ENCODE data around the gene UBE2L3.
"Not testable (repeated sequence)": the region's sequence is repeated elsewhere in the genome, so short reads cannot be mapped to it uniquely, and the experiment has no call there.

Gene UBE2L3

GRCh38 chr22:21633481-21633880 lies 66.0 kb downstream of the UBE2L3 start:
- H3K4me3 ChIP-seq (ENCODE audit: low read length): no peak overlapping the region
- DNase-seq (ENCODE audit: low read depth): no peak
- no peak for TF ChIP-seq CTCF (conservative IDR thresholded peaks at IDR 0.05; ENCODE audit: low read length)

GRCh38 chr22:21634081-21634480 lies 66.6 kb downstream of the UBE2L3 start:
- no peak for DNase-seq (ENCODE audit: low read depth)
- no peak overlapping the region for H3K4me3 ChIP-seq (ENCODE audit: low read length)
- TF ChIP-seq CTCF (conservative IDR thresholded peaks at IDR 0.05; ENCODE audit: low read length): no peak

GRCh38 chr22:21634844-21635243 lies 67.3 kb downstream of the UBE2L3 start:
- TF ChIP-seq CTCF (conservative IDR thresholded peaks at IDR 0.05; ENCODE audit: low read length): no peak
- no peak for DNase-seq (ENCODE audit: low read depth)
- H3K4me3 ChIP-seq (ENCODE audit: low read length): no peak overlapping the region

GRCh38 chr22:21635771-21636510 lies 68.4 kb downstream of the UBE2L3 start:
- no peak overlapping the region for H3K4me3 ChIP-seq (ENCODE audit: low read length)

GRCh38 chr22:21636629-21637218 lies 69.2 kb downstream of the UBE2L3 start:
- no peak overlapping the region for H3K4me3 ChIP-seq (ENCODE audit: low read length)
- no peak for DNase-seq (ENCODE audit: low read depth)
- no peak for TF ChIP-seq CTCF (conservative IDR thresholded peaks at IDR 0.05; ENCODE audit: low read length)

More at GRCh38 chr22:21635771-21636510, 68.4 kb downstream of the UBE2L3 start:
- DNase-seq (ENCODE audit: low read depth): no peak
- TF ChIP-seq CTCF (conservative IDR thresholded peaks at IDR 0.05; ENCODE audit: low read length): no peak

- not testable (repeated sequence) for DNase-seq (ENCODE audit: low read depth); H3K4me3 ChIP-seq (ENCODE audit: low read length)
Measured at GRCh38 chr22:21637450-21637849, 69.9 kb downstream of the UBE2L3 start.

- H3K4me3 ChIP-seq (ENCODE audit: low read length): no peak overlapping the region
- DNase-seq (ENCODE audit: low read depth): no peak
- TF ChIP-seq CTCF (conservative IDR thresholded peaks at IDR 0.05; ENCODE audit: low read length): no peak
Measured at GRCh38 chr22:21639359-21639758, 71.8 kb downstream of the UBE2L3 start.

Measured in AG10803 (cell line).